IPS DF 4.7 (cell line): ENCODE results near the gene SELE.
"Not testable (repeated sequence)": the region's sequence is repeated elsewhere in the genome, so short reads cannot be mapped to it uniquely, and the experiment has no call there.

Experiments used
- DNase-seq: peaks from one replicate; pipeline ENCODE4 v3.0.0-alpha.2; 2013; ENCODE audit warnings: low spot score; ENCODE audit errors: extremely low read depth

Gene SELE

DNA sequence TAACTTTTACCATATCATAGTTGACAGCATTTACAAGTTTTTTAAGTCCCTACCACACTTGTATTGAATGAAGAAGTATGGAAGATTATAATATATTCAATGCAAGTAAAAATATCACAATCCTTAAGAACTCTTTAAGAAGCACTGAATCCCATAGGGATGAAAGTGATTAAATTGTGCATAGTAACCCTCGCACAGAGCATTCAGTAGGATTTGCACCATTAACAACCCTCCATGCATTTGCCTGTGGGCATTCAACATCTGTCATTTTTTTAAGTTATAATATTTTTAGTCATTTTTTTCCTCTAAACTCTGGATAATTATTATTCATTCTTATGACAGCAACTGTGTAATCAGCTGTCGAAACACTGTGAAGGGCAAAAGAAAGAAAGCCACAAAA is 10.1 kb downstream of the SELE start:
- DNase-seq: no peak

DNA sequence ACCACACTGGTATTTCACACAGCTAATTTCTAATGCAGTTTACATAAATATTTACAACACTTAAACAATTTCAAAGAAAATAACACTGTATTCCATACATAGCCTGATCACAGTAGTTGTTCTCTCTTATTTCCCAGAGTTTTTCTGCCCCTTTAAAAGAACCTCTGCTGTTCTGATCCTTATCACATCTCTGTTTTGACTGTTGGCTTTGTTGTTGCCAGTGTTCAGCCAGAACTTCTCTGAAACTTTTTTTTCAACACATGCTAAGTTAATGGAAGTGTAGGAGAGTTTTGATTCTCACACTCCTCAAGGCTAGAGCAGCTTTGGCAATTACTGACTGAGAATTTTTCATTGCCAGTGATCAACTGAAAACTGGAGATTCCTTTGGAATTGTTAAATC is 11.1 kb downstream of the SELE start:
- DNase-seq: no peak

DNA sequence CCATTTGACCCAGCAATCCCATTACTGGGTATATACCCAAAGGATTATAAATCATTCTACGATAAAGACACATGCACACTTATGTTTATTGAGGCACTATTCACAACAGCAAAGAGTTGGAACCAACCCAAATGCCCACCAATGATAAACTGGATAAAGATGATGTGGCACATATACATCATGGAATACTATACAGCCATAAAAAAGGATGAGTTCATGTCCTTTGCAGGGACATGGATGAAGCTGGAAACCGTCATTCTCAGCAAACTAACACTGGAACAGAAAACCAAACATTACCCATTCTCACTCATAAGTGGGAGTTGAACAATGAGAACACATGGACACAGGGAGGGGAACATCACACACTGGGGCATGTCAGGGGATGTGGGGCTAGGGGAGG is 18.8 kb downstream of the SELE start:
- not testable (repeated sequence) for DNase-seq

DNA sequence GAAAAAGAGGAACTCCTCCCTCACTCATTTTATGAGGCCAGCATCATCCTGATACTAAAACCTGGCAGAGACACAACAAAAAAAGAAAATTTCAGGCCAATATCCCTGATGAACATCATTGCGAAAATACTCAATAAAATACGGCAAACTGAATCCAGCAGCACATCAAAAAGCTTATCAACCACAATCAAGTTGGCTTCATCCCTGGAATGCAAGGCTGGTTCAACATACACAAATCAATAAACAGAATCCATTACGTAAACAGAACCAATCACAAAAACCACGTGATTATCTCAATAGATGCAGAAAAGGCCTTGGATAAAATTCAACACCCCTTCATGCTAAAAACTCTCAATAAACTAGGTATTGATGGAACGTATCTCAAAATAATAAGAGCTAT is 20.8 kb downstream of the SELE start:
- DNase-seq: not testable (repeated sequence)

DNA sequence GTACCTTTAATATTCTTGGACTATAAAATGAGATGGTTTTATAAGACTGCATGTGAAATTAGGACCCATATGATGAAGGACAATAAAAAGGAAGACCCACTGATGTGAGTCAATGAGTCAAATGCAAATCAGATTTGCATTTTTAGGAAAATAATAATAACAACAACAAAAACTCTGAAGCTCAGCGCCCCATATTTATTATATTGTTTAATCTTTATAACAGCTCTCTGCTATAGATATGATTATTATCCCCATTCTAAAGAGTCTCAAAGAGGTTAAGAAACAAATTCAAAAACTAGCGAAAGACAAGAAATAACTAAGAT is 21.6 kb downstream of the SELE start:
- no peak for DNase-seq

DNA sequence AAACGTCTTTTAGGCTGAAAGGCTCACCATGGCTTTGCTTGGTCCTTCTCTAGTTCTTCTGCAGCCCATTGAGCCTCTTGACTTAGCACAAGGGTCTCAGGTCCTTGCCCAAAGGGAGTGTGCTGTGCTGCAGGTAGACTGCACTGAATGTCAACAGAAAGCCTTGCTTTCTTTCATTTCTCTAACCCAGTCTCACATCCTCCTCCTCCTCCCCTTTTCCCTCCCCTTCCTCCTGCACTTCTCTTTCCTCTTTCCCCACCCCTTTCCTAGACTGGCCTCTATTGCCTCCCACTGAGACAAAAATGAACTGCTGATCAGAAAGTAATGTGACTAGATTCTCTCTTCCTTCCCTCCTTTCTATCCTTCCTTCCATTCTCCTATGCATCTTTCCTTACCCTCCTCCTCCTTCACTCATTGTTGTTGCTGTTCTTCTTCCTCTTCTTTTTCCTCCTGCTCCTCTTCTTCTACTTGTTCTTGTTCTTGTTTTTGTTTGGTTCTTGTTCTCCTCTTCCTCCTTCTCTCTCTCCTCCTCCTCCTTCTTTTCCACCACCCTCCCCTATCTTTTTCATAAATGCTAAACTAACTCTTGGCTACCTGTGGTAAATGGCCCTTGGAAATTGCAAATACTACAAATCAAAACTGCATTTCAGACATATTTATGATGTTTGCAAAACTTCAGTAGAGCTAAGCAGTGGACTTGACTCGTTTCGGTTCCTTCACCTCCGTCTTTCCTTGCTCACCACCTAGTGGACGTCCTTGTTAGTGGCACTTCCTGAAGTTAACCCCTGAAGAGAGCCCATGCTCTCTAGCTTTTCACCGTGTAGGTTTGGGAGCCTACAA is 22.2 kb downstream of the SELE start, which contains the start of gene SELL:
Gene SELL (minus strand): TSS at position 152 of the 840 bp plus-strand sequence. CDS start 122 bp downstream, at position 30.
- DNase-seq: peak; percentile 62

DNA sequence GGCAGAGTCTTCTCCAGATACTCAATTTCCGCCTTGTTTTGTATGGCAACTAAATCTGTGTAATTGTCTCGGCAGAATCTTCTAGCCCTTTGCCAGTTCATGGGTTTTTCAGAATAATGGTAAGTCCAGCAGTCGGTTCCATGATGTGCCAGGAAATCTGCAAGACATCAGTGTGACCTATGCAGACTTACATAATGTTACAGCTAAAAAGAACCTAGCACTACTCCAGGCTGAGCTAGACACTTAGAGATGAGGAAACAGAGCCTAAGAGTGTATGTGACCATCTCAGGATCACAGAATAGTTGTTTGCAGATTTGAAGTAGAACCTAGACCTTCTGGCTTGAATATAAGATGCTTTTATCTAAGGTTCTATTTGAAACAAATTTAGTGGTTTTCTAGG is 25.2 kb downstream of the SELE start:
- no peak for DNase-seq

DNA sequence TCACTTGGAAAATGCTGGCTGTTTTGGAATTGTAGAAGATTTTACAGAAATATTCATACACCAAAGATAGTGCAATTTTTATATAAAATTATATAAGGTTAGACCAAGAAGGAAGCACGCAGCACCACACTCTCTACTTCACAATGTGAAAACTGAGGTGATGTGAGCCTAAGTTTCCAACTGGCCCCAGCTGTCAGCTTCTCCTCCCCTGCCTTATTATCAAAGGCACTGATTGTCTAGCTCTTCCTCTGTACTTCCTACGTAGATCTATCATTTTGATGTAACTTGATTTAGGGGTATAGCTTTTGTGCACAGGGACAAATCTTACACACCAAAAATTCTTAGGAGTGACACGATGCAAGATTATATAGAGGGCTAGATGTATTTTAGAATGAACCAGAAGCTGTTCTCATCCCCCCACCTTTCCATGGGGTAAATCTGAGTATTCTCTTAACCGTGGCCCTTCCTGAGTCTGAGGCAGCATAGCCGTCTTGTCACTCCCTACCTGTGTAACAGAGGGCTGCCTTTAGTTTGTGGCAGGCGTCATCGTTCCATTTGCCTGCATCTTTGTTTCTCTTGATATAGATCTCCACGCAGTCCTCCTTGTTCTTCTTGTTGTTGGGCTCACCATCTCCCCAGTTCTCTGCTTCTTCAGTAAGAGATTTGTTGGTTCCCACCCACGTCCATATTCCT is 25.8 kb downstream of the SELE start:
- no peak for DNase-seq

DNA sequence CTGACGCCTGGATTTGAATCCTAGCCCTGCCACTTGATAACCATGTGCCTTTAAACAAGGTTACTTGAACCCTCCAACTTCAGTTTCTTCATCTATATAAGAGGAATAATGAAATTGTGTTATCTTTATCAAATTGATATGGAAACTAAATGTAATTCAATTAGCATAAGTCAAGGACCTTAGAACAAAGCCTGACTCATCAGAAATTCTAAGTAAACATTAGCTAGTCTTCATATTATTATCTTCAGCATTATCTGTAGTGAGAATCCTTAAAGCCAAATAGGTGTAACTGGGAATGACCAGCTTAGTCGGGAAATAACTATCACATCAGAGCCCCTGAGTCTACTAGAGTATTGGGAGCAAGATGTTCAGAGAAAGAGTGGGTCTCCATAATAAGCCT is 29.1 kb downstream of the SELE start:
- DNase-seq: no peak

DNA sequence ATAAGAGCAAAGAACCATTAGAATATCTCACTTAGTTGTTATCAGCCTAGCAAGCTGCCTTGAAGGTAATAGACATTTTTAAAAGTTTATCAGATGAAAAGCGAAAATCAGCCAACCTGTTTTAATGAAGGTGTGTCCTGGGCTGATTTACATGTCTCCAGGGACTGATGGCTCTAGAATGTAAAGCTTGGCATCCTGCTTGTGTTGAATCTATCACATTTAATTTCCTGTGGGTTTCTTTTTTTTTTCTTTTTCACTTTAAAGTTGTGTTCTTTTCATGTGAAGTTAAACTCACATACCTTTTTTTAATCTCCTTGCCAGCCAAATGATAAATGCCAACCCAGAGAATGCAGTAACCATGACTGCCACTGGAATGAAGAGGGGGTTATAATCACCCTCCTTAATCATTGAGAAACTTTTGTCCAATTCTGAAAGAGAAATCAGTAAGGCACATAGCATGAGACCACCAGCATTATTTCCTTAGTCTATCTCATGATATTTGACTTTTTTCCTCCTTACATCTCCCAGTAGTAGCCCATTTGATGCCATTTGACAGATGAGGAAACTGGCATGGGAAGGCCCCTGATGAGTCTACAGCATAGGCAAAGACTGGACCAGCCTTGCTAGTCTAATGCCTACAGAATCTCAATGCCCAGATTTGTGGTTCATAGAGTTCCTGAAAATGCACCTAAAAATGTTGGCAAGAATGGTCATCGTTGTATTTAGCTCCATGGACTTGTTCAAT is 32.4 kb downstream of the SELE start:
- DNase-seq: no peak

DNA sequence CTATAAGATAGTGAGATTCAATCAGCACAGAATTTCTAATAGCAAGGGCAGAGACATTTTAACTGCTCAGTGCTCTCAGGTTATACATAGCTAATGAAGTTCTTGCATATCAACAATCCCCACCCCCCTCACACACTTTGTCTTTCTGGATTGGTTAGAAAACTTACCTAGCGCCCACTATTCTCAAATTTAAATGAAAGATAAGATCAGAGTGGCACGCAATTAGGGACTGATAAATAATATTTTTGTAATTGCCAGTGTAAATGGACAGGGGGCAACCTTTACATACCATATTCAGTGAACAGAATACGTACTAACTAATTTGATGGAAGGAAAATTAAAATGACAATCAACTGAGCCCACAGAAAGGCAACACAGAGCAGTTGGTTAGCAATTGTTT is 34.2 kb downstream of the SELE start:
- DNase-seq: no peak

DNA sequence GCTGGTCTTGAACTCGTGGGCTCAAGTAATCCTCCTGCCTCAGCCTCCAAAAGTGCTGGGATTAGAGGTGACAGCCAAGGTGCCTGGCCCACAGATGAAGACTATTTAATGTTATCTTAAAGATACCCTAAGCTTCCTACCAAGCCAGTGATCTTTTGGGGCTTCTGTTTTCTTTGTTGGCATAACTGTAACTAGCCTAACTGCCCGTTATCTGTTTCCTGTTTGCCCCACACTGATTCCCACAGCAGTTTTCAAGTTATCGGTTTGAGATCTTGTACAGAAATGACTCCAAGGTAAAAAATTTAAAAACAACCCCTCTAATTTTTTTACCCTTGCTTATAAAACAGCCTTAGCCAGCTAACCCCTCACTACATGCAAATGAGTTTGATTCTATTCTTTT is 34.9 kb downstream of the SELE start:
- no peak for DNase-seq

DNA sequence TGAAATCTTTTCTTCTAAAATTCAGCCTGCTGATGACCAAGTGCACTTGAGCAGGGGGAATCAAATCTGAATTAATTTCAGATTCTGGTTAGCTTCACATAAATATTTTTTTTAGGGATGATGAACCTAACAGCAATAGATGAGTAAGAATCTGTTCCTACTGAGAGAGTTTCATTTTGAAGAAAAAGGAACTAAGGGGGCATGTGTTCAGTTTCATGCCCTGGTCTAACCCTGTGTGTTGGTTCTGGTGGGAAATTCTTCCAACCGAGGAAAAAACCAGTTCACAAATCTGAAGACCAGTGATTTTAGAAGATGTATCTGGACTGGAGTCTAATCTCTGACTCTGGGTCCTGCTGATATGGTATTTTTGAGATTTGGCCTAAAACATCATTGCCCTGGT is 36.1 kb downstream of the SELE start:
- no peak for DNase-seq

DNA sequence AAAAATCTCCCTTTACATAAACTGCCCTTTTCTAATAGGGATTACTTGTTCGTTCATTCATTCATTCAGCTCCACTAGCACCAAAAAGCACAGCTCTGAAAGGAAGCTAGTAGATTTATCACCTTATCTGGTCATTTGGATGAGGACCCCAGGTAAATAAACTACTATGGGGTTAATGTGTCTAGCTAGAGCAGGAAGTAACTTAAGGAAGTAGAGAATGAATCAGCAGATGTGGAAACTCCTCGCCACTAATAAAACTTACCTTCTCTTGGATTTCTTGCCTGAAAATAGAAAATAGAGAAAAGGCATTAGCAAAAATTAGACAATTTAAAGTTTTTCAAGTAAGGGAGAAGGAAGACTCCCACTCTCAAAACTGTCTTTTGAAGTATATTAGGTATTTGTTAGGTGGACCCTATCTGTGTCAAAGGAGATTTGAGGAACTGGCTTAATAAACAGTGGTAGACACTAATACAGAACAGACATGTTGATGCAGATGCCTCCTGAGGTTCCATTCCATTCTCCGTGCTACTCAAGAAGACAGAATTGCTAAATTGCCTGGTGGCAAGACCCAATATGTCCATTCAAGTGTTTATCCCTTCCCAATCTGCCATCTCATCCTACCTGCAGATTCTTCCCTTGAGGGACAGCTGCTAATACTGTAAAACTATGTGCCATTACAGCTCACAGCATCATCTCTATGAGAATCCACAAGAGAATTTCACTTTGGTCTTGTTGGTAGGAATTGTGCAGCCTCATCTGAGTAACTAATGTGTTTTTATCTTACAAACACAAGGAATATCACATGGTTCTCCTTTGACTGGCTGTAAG is 37.4 kb downstream of the SELE start:
- DNase-seq: no peak

DNA sequence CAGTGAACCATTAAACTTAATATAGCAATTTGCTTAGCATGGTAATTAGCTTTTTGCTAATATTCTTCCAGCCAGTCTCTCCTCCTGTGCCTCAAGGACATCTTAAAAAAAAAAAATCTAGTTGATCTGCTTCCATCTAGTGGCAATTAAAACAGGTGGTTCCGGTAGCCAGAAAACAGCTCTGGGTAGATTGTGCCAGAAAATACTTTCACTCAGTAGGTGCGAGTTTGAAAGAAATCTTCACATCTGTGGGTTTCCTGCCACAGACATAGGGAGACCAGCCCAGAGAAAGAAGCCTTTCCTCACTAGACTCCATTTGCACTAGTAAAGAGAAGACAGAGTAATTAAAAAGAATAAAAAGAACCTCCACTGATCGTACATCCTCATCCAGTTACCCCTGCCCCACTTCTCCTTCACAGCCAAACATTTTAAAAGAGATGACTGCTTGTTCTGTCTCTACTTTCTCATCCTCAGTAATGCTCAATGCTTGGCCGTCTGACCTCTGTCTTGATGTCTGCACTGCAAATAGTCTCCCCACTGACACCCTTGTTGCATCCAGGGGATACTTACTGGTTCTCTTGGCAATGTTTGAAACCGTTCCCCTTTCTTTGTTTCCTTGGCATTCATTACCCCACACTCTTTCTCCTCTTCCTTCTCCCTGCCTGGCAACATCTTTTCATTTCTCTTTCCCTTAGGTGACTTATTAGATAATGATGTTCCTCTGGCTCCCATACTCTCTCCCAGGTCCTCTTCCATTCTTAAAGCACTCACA is 39.4 kb downstream of the SELE start:
- DNase-seq: no peak

DNA sequence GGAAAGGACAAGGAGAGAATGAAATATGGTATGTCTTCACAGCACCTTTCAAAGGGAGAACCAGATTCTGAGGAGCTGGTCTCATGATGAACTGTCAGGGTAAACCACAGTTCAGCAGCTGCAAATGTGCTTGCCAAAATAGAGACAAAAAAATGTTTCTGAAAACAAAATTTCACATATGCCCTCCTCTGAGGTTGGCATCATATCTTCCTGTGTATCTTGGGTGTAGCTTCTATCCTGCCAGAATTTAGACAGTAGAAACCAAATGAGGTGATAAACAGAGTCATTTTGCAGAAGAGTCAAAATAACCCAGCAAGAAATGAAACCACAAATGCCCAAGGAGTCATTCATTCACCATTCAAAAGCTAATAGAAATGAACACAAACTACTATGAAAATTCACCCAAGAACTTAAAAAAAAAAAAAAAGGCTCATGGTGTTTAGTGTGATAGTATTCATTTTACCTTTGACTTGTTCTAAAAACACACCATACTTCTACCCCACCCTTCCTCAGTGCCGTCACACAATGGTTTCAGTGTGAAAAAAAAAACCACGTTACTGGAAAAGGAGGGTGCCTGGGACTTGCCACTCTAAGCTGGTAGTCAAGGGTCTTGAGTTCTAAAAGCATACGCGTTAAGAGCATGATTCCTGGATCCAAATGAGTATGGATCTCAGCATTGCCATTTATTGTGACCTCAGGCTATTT is 41.0 kb downstream of the SELE start:
- DNase-seq: no peak

DNA sequence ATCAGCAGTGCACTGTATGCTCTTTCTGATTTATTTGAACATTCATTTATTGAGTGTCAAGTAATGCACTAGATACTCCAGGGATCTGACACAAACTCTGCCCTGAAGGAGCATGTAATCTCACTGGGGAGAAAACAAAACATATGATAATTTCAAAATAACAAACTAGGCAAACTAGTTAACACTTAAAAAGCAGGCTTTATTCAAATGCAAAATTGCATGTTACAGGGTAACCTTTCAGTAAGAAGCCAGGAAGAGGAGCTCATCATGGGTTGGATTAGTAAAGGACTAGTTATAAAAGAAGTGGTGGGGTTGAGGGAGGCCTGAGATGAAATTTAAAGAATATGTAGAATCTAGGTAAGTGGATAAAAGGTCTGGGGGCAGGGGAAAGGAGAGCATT is 43.4 kb downstream of the SELE start:
- DNase-seq: no peak

DNA sequence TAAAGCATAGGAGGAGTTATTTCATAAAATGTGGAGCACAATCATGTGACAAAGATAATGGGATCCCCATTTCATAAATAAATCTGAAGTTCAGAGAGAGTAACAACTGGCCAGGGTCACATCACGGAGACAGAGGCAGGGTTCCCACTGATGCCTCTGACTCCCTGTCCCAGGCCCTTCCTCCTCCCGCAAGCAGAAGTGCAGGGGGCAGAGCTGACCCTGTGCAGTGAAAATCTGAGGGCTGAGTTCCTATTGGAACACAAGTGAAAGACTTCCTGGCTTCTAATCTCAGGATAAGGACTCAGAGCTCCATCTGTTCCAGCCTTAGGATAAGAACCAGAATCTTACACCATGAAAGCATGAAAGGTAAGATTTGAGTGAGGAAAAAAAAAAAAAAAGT is 44.5 kb downstream of the SELE start:
- no peak for DNase-seq

DNA sequence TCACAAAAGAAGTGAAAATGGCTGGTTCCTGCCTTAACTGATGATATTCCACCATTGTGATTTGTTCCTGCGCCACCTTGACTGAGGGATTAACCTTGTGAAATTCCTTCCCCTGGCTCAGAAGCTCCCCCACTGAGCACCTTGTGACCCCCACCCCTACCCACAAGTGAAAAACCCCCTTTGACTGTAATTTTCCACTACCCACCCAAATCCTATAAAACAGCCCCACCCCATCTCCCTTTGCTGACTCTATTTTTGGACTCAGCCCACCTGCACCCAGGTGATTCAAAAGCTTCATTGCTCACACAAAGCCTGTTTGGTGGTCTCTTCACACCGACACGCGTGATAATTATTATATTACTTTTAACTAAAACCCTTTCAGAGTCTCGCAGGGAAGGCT is 45.5 kb downstream of the SELE start:
- DNase-seq: not testable (repeated sequence)

DNA sequence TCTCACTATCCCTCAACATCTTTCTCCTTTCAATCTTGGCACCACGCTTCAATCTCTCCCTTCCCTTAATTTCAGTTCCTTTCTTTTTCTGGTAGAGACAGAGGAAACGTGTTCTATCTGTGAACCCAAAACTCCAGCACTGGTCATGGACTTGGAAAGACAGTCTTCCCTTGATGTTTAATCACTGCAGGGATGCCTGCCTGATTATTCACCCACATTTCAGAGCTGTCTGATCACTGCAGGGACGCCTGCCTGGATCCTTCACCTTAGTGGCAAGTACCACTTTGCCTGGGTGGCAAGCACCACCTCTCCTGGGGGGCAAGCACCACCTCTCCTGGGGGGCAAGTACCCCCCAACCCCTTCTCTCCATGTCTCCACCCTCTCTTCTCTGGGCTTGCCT is 50.2 kb downstream of the SELE start:
- no peak for DNase-seq
